GM12872 (cell line): ENCODE measurements around the gene DCK.

Experiments
- TF ChIP-seq, protein P1 (sequence below): IDR thresholded peaks from 3 replicates; pipeline ENCODE4 v1.5.1; 2011; ENCODE audit warnings: low read depth, mild to moderate bottlenecking, low read length, moderate library complexity; ENCODE audit not compliant: insufficient read depth

DCK gene

DNA sequence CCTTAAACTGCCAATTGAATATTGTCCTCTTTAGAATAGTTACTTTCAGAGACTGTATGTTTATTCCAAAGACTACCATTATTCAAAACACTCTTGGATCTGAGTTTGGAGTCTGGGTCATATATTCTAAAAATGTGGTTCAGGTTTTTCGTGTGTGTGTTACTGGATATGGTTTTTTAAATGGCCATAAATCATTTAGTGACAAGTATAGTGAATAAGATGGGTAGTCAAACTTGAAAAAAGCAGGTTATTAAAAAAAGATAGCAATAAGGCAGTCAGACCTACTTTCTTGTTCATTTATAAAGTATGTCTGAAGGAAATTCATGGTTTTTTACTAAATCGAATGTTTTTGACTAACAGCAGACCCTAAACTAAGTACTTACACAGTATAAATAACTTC is 59.3 kb downstream of the DCK start:
- TF ChIP-seq, protein P1, sequence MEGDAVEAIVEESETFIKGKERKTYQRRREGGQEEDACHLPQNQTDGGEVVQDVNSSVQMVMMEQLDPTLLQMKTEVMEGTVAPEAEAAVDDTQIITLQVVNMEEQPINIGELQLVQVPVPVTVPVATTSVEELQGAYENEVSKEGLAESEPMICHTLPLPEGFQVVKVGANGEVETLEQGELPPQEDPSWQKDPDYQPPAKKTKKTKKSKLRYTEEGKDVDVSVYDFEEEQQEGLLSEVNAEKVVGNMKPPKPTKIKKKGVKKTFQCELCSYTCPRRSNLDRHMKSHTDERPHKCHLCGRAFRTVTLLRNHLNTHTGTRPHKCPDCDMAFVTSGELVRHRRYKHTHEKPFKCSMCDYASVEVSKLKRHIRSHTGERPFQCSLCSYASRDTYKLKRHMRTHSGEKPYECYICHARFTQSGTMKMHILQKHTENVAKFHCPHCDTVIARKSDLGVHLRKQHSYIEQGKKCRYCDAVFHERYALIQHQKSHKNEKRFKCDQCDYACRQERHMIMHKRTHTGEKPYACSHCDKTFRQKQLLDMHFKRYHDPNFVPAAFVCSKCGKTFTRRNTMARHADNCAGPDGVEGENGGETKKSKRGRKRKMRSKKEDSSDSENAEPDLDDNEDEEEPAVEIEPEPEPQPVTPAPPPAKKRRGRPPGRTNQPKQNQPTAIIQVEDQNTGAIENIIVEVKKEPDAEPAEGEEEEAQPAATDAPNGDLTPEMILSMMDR: no peak

DNA sequence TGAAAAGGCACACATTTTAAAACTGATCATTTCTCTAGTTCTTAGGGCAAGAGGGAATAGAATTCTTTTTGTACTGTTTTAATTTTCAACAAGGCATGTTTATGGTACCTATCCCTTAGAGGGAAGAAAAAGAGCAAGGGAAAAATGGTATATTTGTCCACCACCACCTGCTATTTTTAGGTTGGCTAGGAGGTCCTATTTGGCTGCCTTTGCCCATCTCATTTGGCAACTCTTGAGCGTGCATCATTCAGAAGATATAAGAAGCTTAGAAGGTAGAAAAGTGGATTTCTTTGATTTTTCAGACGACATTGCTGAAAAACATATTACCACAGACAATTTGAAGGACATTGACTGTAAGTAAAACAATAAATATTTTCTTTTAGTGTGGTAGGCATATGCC is 69.0 kb downstream of the DCK start:
- TF ChIP-seq, protein P1: no peak

DNA sequence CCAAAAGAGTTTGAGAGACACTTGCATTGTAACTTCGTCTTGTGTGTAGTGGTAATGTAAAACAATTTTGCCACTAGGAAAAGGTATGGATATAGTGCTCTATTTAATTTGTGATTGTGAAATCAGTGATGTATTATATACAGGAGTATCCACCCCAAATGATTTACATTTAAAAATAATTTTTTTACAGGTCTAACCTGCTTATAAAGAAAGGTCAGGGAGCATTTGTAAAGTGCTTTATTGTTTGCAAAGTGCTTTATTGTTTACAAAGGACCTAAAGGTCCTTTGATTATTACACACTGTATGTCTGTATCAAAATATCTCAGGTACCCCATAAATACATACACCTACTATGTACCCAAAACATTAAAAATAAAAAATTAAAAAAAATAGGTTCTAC is 70.3 kb downstream of the DCK start:
- TF ChIP-seq, protein P1: no peak

DNA sequence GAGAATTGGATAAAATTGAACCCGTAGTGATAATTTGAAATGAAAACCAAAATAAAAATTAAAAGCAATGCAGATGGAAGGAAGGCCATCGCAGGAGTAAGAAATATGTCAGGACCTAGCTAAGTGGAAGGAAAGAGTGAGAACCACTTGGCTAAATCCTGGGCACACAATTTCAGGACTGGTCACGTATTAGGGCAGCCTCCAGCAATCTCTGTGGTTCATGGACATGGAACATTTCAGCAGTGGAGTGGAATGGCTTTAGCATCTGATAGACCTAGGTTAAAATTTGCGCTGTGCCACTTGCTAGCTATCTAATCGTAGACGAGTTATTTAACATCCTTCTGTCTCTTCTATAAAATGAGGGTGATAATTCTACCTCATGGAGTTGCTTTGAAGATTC is 71.1 kb downstream of the DCK start:
- TF ChIP-seq, protein P1: no peak

DNA sequence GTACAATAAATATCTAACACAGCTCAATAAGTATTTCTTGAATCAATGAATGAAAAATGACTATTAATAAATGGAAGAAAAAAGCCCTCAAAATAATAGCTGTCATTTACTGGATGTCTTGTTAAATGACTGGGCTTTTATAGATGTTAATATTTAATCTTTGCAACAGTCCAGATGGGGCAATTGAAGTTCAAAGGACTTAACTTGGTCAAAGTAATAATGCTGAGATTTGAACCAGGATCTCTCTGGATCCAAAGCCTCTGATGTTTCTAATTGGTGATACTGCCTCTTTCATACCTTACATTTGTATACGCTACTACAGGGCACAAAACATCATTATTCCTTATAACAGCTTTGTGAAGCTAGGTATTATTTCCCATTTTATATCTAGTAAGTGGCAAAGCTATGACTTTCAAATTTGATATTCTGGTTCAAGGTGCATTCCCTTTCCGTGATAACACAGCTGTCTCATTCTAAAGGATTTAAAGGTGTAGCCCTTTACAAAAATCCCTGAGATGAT is 72.6 kb downstream of the DCK start:
- TF ChIP-seq, protein P1: no peak

DNA sequence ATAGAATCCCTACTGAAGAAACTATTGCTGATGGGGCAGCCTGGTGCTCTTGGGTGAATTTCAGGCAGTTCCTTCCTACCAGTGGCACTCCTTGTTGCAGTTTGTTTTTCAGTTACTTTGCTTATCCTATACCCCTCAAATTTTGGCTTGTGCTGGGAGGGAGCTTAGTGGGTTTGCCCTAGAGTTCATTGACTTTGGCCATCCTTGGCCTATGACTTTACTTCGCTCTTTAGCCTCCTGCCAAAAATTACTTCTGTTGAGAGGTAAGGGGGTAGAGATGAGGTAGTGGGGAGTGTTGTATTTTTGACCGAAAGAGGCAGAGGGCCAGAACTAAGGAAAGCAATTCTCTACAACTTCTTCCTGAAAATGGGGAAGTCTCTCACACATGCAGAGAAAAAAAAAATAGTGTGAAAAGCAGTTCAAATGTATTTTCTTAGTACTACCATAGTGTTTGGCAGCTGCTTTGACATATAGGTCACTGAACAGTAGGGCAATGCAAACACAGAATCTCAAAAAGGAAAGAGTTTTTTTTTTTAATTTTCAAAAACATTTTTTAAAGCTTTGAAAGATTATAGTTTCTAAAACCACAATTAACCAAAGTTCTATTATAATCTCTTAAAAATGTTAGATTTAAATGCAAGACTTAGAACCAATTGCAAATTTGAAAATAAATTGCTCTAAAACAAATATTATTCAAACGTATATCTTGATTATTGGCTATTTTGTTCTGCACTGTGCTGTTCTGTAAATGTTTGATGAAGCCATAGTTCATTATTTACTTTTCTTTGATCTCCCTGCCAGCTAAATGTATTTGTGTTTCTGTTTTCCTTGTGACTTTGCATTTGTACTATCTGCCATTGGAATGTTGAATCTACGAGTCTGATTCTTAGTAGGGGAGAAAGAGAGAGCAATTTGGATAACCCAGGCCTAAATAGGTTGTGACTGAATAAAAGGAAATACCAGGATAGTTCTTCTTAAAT is 73.6 kb downstream of the DCK start:
- TF ChIP-seq, protein P1: no peak

DNA sequence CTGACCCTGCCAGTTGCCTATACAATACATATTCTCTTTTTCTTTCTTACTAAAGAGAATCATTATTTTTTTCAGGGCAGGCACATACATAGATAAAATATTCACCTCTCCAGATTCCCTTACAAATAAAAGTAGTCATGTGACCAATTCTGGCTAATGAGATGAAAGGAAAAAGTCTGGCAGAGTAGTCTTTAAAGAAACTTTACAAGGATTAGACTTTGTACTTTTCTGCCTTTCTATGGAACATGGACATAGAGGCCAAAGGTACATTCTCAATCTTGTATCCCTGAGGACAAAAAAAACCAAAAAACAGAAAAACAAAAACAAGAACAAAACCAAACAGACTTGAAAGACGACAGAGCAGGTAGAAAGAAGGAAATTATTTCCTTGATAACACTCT is 75.6 kb downstream of the DCK start:
- TF ChIP-seq, protein P1: no peak
